Mesenchymal stem cell (in vitro differentiated cells and primary cell): ENCODE measurements around the gene CFAP58.
A peak's percentile ranks its signal among the peaks of the same experiment; 100 is the strongest.

ENCODE experiments used
- DNase-seq: peaks from one replicate; pipeline ENCODE4 v3.0.0-alpha.2; 2013
- H2AFZ ChIP-seq: one replicate; pipeline ENCODE4 v1.6.1; 2013; ENCODE audit warnings: low read depth, mild to moderate bottlenecking, control low read depth, inconsistent platforms, low read length, moderate library complexity
- H2AK5ac ChIP-seq: 2 replicates; pipeline ENCODE4 v1.6.1; 2013; ENCODE audit warnings: low read length, moderate library complexity, mild to moderate bottlenecking, inconsistent platforms; ENCODE audit not compliant: severe bottlenecking
- H2BK120ac ChIP-seq: one replicate; pipeline ENCODE4 v1.6.1; 2013; ENCODE audit warnings: low read depth, mild to moderate bottlenecking, inconsistent platforms, low read length, moderate library complexity
- H2BK12ac ChIP-seq, 2 experiments: one replicate each; pipeline ENCODE4 v1.6.1; 2013; ENCODE audit warnings: inconsistent platforms in 2 of 2, low read length in 2 of 2, mild to moderate bottlenecking in 2 of 2, moderate library complexity in 2 of 2, control low read depth in 1 of 2
- H2BK15ac ChIP-seq: one replicate; pipeline ENCODE4 v1.6.1; 2013; ENCODE audit warnings: mild to moderate bottlenecking, low read depth, inconsistent platforms; ENCODE audit not compliant: poor library complexity, severe bottlenecking
- H2BK5ac ChIP-seq: 2 replicates; pipeline ENCODE4 v1.6.1; 2013; ENCODE audit warnings: low read depth, mild to moderate bottlenecking, low read length, control low read depth, inconsistent platforms; ENCODE audit not compliant: poor library complexity, severe bottlenecking
- H3K14ac ChIP-seq, 2 experiments: one replicate each; pipeline ENCODE4 v1.6.1; 2013; ENCODE audit warnings: inconsistent platforms in 2 of 2, low read length in 2 of 2, control low read depth in 1 of 2, mild to moderate bottlenecking in 1 of 2, moderate library complexity in 1 of 2
- H3K18ac ChIP-seq, 2 experiments: one replicate each; pipeline ENCODE4 v1.6.1; 2013; ENCODE audit warnings: inconsistent platforms in 2 of 2, low read length in 2 of 2, control low read depth in 1 of 2, low read depth in 1 of 2, mild to moderate bottlenecking in 1 of 2
- H3K23ac ChIP-seq, 2 experiments: one replicate each; pipeline ENCODE4 v1.6.1; 2013; ENCODE audit warnings: inconsistent platforms in 2 of 2, low read length in 2 of 2, mild to moderate bottlenecking in 2 of 2, moderate library complexity in 2 of 2, control low read depth in 1 of 2
- H3K27ac ChIP-seq: 2 replicates; pipeline ENCODE4 v1.5.1; 2013; ENCODE audit warnings: mild to moderate bottlenecking, moderate library complexity, low read length, control low read depth, inconsistent platforms; ENCODE audit not compliant: poor library complexity, severe bottlenecking
- H3K27me3 ChIP-seq, 2 experiments: 2 replicates each; pipeline versions ENCODE4 v1.6.1 to v1.7.0; 2013; ENCODE audit warnings: low read length in 2 of 2, mild to moderate bottlenecking in 2 of 2, moderate library complexity in 2 of 2, control low read depth in 1 of 2, inconsistent platforms in 1 of 2; ENCODE audit not compliant: control insufficient read depth in 1 of 2, insufficient read depth in 1 of 2
- H3K36me3 ChIP-seq, 2 experiments: 2 replicates each; pipeline versions ENCODE4 v1.6.1 to v1.7.0; 2013; ENCODE audit warnings: low read length in 2 of 2, control low read depth in 1 of 2, inconsistent platforms in 1 of 2, low read depth in 1 of 2, mild to moderate bottlenecking in 1 of 2; ENCODE audit not compliant: insufficient read depth in 2 of 2, control insufficient read depth in 1 of 2
- H3K4ac ChIP-seq, 2 experiments: one replicate each; pipeline ENCODE4 v1.6.1; 2013; ENCODE audit warnings: inconsistent platforms in 2 of 2, low read length in 2 of 2, mild to moderate bottlenecking in 2 of 2, moderate library complexity in 2 of 2, control low read depth in 1 of 2, low read depth in 1 of 2
- H3K4me1 ChIP-seq: 2 replicates; pipeline ENCODE4 v1.6.1; 2013; ENCODE audit warnings: low read depth, low read length, control low read depth; ENCODE audit not compliant: control insufficient read depth, insufficient read depth
- H3K4me2 ChIP-seq: 2 replicates; pipeline ENCODE4 v1.6.1; 2013; ENCODE audit warnings: low read length, mild to moderate bottlenecking, inconsistent platforms; ENCODE audit not compliant: poor library complexity, severe bottlenecking
- H3K4me3 ChIP-seq, 2 experiments: 2 replicates each; pipeline versions ENCODE4 v1.5.1 to v1.7.0; 2013; ENCODE audit warnings: low read length in 2 of 2, mild to moderate bottlenecking in 2 of 2, control low read depth in 1 of 2, low read depth in 1 of 2; ENCODE audit not compliant: insufficient read depth in 1 of 2
- H3K79me1 ChIP-seq: replicated peaks from 2 replicates; pipeline ENCODE4 v1.6.1; 2013; ENCODE audit warnings: mild to moderate bottlenecking, control low read depth, low read length, inconsistent platforms; ENCODE audit not compliant: poor library complexity, severe bottlenecking
- H3K9ac ChIP-seq: 2 replicates; pipeline ENCODE4 v1.7.0; 2013; ENCODE audit warnings: mild to moderate bottlenecking, low read length, moderate library complexity
- H3K9me3 ChIP-seq: 2 replicates; pipeline ENCODE4 v1.7.0; 2013; ENCODE audit warnings: mild to moderate bottlenecking, low read length; ENCODE audit not compliant: control insufficient read depth
- H4K8ac ChIP-seq: one replicate; pipeline ENCODE4 v1.6.1; 2013; ENCODE audit warnings: inconsistent platforms, mild to moderate bottlenecking, low read length, moderate library complexity
- H4K91ac ChIP-seq: one replicate; pipeline ENCODE4 v1.6.1; 2013; ENCODE audit warnings: mild to moderate bottlenecking, low read length, inconsistent platforms
- WGBS: methylation state at CpG from one replicate; pipeline ENCODE4 v1.1.7; 2013; ENCODE audit warnings: mixed read lengths; 5-methylcytosine and 5-hydroxymethylcytosine counted together

CFAP58 gene

GRCh38 chr10:104437226-104437625 is 83.6 kb downstream of the CFAP58 start:
- Histone ChIP-seq H2BK15ac (no peak overlapping the region), H3K9me3 (no peaks in the 10 kb centered on the region), H3K4me2 (no peak overlapping the region), H2AFZ (no peak overlapping the region), H3K79me1 (no peaks in the 10 kb centered on the region), H2BK12ac (no peak overlapping the region), H3K18ac (no peak overlapping the region), H3K14ac (no peak overlapping the region), H3K27ac (no peak overlapping the region), H3K4me1 (no peaks in the 10 kb centered on the region), H3K9ac (no peak overlapping the region), H2AK5ac (no peak overlapping the region), H3K4me3 (no peak overlapping the region), H2BK5ac (no peak overlapping the region), H3K4ac (no peak overlapping the region), H4K91ac (no peak overlapping the region), H3K27me3 (no peaks in the 10 kb centered on the region), H4K8ac (no peak overlapping the region), H2BK120ac (no peak overlapping the region), H3K36me3 (no peaks in the 10 kb centered on the region), H3K23ac (no peak overlapping the region)
- no peak for DNase-seq
- no CpG with 5 or more reads among the region's 2 CpGs for WGBS

GRCh38 chr10:104440221-104440620 is 86.6 kb downstream of the CFAP58 start:
- 83% methylated on average over 1 of the region's 2 CpGs for WGBS
- no peaks in the 10 kb centered on the region for H3K79me1 ChIP-seq
- H2BK12ac ChIP-seq = no peak overlapping the region
- no peak overlapping the region for H3K14ac ChIP-seq
- no peak overlapping the region for H3K27ac ChIP-seq
- no peak overlapping the region for H4K8ac ChIP-seq
- H3K4me2 ChIP-seq = no peak overlapping the region
- no peak overlapping the region for H3K23ac ChIP-seq
- H2AFZ ChIP-seq = no peak overlapping the region
- no peak overlapping the region for H3K4ac ChIP-seq
- no peak overlapping the region for H3K4me3 ChIP-seq
- H3K18ac ChIP-seq = no peak overlapping the region
- no peak overlapping the region for H2BK120ac ChIP-seq
- no peaks in the 10 kb centered on the region for H3K27me3 ChIP-seq
- H3K4me1 ChIP-seq = no peaks in the 10 kb centered on the region
- H3K9me3 ChIP-seq = no peaks in the 10 kb centered on the region
- no peak overlapping the region for H2BK15ac ChIP-seq
- H4K91ac ChIP-seq = no peak overlapping the region
- H2BK5ac ChIP-seq = no peak overlapping the region
- DNase-seq = no peak
- H3K9ac ChIP-seq = no peak overlapping the region
- no peak overlapping the region for H2AK5ac ChIP-seq
- no peaks in the 10 kb centered on the region for H3K36me3 ChIP-seq

GRCh38 chr10:104441329-104442000 is 87.8 kb downstream of the CFAP58 start:
- Histone ChIP-seq H3K27ac (no peak overlapping the region), H2AFZ (no peak overlapping the region), H2BK120ac (no peak overlapping the region), H4K8ac (no peak overlapping the region), H3K9ac (peak overlapping the region; percentile 82), H3K23ac (no peak overlapping the region), H3K4ac (no peak overlapping the region), H2BK5ac (no peak overlapping the region), H3K36me3 (no peaks in the 10 kb centered on the region), H3K4me2 (no peak overlapping the region), H4K91ac (no peak overlapping the region), H3K4me1 (no peaks in the 10 kb centered on the region), H3K27me3 (no peaks in the 10 kb centered on the region), H2AK5ac (no peak overlapping the region), H2BK15ac (no peak overlapping the region), H3K14ac (no peak overlapping the region), H2BK12ac (no peak overlapping the region), H3K79me1 (no peaks in the 10 kb centered on the region), H3K4me3 (no peak overlapping the region), H3K18ac (no peak overlapping the region), H3K9me3 (no peaks in the 10 kb centered on the region)
- WGBS = 3% methylated on average over 3 of the region's 5 CpGs
- peak; percentile 20 for DNase-seq

GRCh38 chr10:104445359-104445758 is 91.7 kb downstream of the CFAP58 start:
- Histone ChIP-seq H2BK12ac (no peak overlapping the region), H3K18ac (no peak overlapping the region), H3K4me1 (no peaks in the 10 kb centered on the region), H3K14ac (no peak overlapping the region), H2BK120ac (no peak overlapping the region), H3K4me3 (no peak overlapping the region), H4K91ac (no peak overlapping the region), H3K9me3 (no peaks in the 10 kb centered on the region), H2AK5ac (no peak overlapping the region), H3K4ac (no peak overlapping the region), H3K23ac (no peak overlapping the region), H3K27me3 (no peaks in the 10 kb centered on the region), H2BK5ac (no peak overlapping the region), H3K79me1 (no peaks in the 10 kb centered on the region), H3K9ac (no peak overlapping the region), H2AFZ (no peak overlapping the region), H3K27ac (no peak overlapping the region), H2BK15ac (no peak overlapping the region), H3K36me3 (no peaks in the 10 kb centered on the region), H4K8ac (no peak overlapping the region), H3K4me2 (no peak overlapping the region)
- no peak for DNase-seq
- 75% methylated on average over 1 of the region's 1 CpG for WGBS
